ENCODE data around the gene CRKL.

The CRKL gene

GRCh38 chr22:20967697-20968211, 50.5 kb downstream of the CRKL start:
- DNase-seq: no peak

GRCh38 chr22:20968281-20968977, 51.2 kb downstream of the CRKL start:
- DNase-seq: peak in 1 of 2 donors; percentile 28

DNA sequence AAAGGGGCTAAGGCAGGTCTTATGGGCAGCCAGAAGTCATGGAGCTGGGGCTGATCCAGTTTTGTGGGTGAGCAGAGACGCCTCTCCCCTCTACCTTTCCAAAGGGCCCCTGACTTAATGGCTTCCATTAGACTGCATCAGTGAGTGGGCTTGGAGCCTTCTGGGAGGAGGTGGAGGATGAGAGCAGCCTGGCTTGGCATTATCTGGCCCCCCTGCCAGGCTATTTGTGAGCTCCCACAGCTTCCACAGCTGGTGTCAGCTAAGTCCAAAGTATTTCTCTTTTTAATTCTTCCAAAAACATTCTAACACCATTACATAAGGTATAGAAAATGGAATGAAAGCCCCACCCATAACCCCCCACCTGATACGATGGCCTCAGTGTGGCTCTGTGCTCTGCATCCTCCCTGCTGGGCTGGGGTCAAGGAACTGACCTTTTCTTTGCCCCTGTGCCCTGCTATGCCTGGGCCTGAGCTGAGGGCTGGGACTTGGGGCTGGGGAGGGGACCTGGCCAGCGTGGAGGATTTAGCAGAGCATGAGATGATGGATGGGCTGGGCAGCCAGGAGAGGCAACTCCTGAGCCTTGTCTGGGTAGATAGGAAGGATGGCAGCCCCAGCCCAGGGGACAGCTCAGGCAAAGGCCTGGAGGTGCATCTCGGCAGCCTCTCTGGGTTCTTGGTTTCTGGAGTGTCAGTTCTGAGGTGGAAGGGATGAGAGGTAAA, 53.9 kb downstream of the CRKL start:
- no peak for DNase-seq

- peak in 1 of 2 donors; percentile 39 for DNase-seq
Measured at GRCh38 chr22:20972014-20972694, 54.9 kb downstream of the CRKL start.

- DNase-seq: no peak
Measured at GRCh38 chr22:20972933-20973577, 55.8 kb downstream of the CRKL start.

- DNase-seq: no peak
Measured at GRCh38 chr22:20973634-20974286, 56.6 kb downstream of the CRKL start.

DNA sequence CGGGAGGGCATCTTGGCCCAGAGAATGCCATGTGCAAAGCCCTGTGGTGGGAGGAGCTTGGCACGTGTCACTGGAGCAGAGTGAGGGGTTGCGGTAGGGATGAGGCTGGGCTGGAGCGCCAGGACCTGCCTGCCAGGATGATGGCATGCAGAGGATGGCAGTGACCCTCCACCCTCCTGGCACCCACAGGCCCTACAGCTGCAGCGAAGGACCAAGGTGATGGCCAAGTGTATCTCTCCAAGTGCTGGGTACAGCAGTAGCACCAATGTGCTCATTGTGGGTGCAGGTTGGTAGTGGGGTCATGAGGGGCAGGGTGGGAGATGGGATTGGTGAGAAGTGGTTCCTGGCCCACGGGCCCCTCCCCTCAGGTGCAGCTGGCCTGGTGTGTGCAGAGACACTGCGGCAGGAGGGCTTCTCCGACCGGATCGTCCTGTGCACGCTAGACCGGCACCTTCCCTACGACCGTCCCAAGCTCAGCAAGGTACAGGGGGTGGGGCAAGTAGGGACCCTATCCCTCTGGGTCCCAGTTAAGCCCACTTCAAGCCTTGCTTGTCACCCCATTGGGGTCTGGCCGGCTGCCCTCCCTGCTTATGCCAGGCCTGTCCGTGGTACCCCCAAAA, 57.2 kb downstream of the CRKL start:
- no peak for DNase-seq

DNA sequence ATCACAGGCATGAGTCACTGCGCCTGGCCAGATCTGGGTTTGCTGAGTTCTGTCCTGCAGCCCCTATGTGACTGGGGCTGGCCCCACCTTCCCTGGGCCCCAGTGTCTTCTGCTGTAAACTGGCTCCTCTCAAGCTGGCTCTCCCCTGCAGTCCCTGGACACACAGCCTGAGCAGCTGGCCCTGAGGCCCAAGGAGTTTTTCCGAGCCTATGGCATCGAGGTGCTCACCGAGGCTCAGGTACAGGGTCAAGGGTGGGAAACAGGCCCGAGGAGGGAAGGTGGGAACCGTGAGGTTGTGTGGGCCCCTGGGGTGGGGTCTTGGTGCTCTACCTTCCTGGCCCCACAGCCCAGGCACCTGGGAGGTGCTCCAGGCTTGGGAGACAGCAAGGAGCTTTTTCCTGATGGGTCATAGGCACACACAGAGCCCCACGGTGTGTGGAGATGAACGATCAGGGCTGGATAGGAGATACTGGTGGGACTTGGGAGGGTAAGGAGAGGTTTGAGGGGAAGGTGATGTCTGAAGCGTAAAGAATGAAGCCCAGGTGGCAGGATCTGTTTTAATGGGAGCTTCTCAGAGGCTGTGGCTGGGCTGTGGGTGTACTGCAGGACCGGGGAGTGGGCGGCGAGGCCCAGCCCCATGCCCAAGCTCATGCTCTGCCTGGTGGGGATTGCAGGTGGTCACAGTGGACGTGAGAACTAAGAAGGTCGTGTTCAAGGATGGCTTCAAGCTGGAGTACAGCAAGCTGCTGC, 58.5 kb downstream of the CRKL start:
- no peak for DNase-seq

DNA sequence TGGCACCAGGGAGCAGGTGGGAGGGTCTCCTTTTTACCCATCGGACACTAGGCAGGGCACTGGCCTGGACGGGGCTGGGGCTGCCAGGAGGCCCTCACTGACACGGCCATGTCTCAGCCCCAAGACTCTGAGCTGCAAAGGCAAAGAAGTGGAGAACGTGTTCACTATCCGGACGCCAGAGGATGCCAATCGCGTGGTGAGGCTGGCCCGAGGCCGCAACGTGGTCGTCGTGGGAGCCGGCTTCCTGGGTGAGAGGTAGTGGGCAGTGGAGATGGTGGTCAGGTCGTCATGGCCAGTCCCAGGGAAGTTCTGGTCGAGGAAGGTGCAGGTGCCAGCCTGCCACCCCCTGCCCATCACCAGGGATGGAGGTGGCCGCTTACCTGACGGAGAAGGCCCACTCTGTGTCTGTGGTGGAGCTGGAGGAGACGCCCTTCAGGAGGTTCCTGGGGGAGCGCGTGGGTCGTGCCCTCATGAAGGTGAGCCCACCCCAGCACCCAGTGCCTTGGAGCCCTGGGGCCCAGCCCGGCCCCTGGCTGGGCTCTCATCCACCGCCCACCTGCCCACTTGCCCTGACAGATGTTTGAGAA, 59.2 kb downstream of the CRKL start:
- DNase-seq: no peak

DNA sequence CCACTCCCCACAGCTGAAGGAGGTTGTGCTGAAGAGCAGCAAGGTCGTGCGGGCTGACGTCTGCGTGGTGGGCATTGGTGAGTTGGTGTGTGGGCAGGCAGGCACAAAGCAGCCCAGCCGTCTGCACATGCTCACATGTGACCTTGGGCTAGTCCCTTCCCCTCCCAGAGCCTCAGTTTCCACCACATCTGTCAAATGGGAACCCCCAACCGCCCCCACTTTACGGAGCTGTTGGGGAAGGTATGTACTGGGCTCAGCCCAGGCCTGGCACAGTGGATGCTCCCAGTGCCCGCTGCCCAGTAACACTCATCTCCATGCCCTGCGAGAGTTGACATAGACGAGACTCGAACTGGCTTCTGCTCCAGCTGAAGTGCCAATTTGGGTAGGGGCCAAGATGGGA, 59.8 kb downstream of the CRKL start:
- no peak for DNase-seq

DNA sequence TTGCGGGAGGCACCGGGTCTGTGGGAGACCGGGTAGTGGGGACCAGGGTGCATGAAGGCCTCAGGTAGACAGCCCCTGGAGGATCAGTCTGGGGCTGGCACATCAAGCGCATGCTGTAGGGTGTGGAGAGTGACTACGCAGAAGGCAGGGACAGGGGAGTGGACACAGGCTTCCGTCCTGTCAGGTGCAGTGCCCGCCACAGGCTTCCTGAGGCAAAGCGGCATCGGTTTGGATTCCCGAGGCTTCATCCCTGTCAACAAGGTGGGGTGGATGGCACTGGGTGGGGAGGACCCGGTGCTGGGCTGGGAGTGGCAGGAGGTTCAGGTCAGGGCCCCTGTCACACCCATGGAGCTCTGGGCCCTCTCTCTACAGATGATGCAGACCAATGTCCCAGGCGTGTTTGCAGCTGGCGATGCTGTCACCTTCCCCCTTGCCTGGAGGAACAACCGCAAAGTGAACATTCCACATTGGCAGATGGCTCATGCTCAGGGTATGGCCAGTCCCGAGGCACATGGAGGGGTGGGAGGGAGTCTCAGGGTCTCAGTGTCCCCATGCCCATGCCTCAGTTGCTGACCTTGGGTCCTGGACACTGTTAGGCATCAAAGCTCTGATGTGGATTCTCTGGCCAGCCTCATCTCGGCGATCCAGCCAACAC, 60.4 kb downstream of the CRKL start:
- no peak for DNase-seq

GRCh38 chr22:20978419-20978818, 61.2 kb downstream of the CRKL start:
- DNase-seq: no peak

- peak; percentile 73 to 84 for DNase-seq
Measured at GRCh38 chr22:20979243-20979809, 62.1 kb downstream of the CRKL start.

DNA sequence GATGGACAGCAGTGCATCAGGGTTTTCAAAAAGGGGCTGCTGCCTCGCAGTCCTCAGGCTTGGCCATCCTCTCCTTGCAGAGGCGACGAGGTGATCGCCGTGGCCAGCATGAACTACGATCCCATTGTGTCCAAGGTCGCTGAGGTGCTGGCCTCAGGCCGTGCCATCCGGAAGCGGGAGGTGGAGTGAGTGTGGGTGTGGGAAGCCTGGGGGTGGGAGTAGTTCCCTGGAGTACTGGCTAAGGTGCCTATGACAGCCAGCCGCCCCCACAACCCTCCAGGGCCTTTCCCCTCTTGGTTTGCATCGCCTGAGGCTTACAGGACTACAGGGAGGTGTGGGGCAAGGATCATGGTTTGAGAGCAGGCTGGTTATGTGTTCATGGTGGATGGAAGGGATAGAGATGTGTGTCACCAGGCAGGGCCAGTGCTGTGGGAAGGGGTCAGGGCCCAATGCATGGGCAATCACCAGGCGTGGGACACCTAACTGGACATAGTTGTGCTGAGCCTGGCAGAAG, 62.8 kb downstream of the CRKL start:
- DNase-seq: no peak

DNA sequence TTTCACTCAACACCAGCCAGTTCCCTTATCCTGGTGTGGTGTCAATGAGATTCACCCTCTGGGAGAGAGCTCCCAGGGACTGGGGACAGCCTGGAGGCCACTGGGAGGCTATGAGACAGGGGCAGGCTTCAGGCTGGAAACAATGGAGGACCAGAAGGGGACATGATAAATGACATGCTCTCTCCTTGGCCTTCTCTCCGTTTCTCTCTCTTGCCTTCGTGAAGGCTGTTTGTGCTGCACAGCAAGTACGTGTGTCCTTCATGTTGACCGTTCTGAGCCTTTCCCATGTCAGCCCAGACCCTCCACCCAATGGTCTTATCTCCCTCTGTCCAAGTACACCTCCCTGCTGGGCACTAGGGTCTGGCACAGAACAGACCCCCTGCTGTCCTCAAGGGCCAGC, 63.3 kb downstream of the CRKL start:
- DNase-seq: no peak

- DNase-seq: no peak
Measured at GRCh38 chr22:20980938-20981722, 63.9 kb downstream of the CRKL start.

DNA sequence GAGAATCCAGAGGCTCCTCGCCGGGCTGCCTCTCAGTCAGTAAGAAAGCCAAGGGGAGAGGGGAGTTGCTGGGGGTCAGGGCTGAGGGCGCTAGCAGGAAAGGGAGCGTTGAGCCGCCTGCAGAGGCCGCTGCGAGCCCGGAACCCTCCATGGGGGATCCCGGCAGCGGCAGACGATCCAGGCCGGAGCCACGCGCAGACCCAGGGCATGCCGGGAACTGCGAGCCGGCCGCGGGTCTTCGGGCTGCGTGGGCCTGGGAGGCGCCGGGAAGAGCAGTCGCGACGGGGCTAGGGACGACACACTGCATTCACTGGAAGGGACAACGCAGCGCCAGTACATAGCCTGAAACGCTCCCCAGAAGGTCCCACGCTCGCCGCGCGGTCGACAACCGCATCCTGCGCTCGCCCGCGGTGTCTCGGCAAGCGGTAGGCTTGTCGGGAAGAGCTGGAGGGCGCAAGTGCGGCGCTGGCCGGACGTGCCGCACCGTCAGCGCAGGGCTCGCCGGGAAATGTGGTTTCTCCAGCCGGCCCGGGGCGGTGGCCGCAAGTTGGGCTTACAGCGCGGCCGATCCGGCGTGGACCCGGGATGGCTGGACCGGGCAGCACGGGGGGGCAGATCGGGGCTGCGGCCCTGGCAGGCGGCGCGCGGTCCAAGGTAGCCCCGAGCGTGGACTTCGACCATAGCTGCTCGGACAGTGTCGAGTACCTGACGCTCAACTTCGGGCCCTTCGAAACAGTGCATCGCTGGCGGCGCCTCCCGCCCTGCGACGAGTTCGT, 64.8 kb downstream of the CRKL start, which contains the start of gene LZTR1:
Gene LZTR1 (plus strand): TSS at position 511 of the 776 bp plus-strand sequence. CDS start 75 bp downstream, at position 586.
- peak; percentile 67 to 70 for DNase-seq

GRCh38 chr22:20982563-20982882, 65.3 kb downstream of the CRKL start:
- DNase-seq: no peak

Data from CD4-positive, alpha-beta T cell treated with Interferon alpha-2 for 1 hour (primary cell).